Osteoblast (primary cell): Measurements from ENCODE around the gene H1-8. TPM values are rescaled to one million over a fixed set of nuclear protein-coding genes. Genes with fewer than 3 reads are reported as not detected.
"Not testable (repeated sequence)": the region's sequence is repeated elsewhere in the genome, so short reads cannot be mapped to it uniquely, and the experiment has no call there.

Experiments used
- DNase-seq: peaks from one replicate; pipeline ENCODE4 v3.0.0; 2011; ENCODE audit warnings: low spot score, mixed read lengths; ENCODE audit not compliant: insufficient read length; ENCODE audit errors: missing footprints
- H2AFZ ChIP-seq: 2 replicates; pipeline ENCODE4 v1.6.0; 2011; ENCODE audit warnings: mild to moderate bottlenecking, low read length
- H3K27ac ChIP-seq: 2 replicates; pipeline ENCODE4 v1.5.1; 2011; ENCODE audit warnings: mild to moderate bottlenecking, low read depth, low read length, moderate library complexity
- H3K27me3 ChIP-seq: 2 replicates; pipeline ENCODE4 v1.6.0; 2012; ENCODE audit warnings: mild to moderate bottlenecking, control low read depth, inconsistent platforms, low read length, moderate library complexity; ENCODE audit not compliant: insufficient read depth
- H3K36me3 ChIP-seq: 2 replicates; pipeline ENCODE4 v1.5.1; 2011; ENCODE audit warnings: mild to moderate bottlenecking, low read length, control low read depth, moderate library complexity; ENCODE audit not compliant: insufficient read depth
- H3K4me1 ChIP-seq: 2 replicates; pipeline ENCODE4 v1.5.1; 2011; ENCODE audit warnings: mild to moderate bottlenecking, low read length, control low read depth, moderate library complexity; ENCODE audit not compliant: insufficient read depth
- H3K4me2 ChIP-seq: 2 replicates; pipeline ENCODE4 v1.6.0; 2011; ENCODE audit warnings: mild to moderate bottlenecking, low read length; ENCODE audit not compliant: insufficient read depth
- H3K4me3 ChIP-seq: fragments of 200-600 bp; sonication (generic); 3 replicates; pipeline ENCODE4 v1.5.1; 2012; ENCODE audit warnings: mild to moderate bottlenecking, low read length, inconsistent platforms; ENCODE audit not compliant: insufficient read depth
- H3K79me2 ChIP-seq: 2 replicates; pipeline ENCODE4 v1.6.0; 2012; ENCODE audit warnings: mild to moderate bottlenecking, low read length, control low read depth, inconsistent platforms; ENCODE audit not compliant: insufficient read depth
- H3K9me3 ChIP-seq: 2 replicates; pipeline ENCODE4 v1.5.1; 2011; ENCODE audit warnings: low read depth, low read length, control low read depth
- H4K20me1 ChIP-seq: 2 replicates; pipeline ENCODE4 v1.6.0; 2012; ENCODE audit warnings: mild to moderate bottlenecking, low read length, control low read depth; ENCODE audit not compliant: insufficient read depth
- total RNA-seq: library from RNA; depleted of rRNA; stranded (reverse); fragments of >200 nt; gene quantifications from 2 replicates; pipeline ENCODE4 v1.2.3, GENCODE V29; 2012
- TF ChIP-seq, protein P1 (sequence below): IDR thresholded peaks from 2 replicates; pipeline ENCODE4 v1.5.1; 2011; ENCODE audit warnings: mild to moderate bottlenecking, low read depth, low read length, moderate library complexity; ENCODE audit errors: extremely low read depth

The H1-8 gene
- total RNA-seq, 1 donor = not detected

DNA sequence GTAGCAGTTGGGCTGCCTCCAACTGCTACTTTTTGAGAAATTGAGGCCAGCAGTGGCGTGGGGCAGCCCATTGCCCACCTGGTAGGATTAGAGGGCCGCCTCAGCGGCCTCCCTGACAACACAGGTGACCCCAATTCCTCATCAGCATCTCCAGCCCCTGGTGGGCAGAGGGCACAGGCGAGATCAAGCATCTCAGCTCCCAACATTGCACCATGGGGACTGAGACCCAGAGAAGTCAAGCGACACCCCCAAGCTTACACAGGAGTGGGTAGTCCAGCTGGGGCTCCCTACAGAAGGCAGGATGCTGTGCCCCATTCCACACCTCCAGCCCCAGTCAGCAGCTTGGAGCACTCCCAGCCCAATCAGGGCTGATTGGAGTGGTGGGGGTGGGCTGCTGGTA is 228 bp upstream of the H1-8 start:
- Histone ChIP-seq H3K4me1 (no peaks in the 10 kb centered on the region), H3K4me2 (no peak overlapping the region), H3K27me3 (no peaks in the 10 kb centered on the region), H3K79me2 (no peaks in the 10 kb centered on the region), H3K27ac (no peak overlapping the region), H2AFZ (no peak overlapping the region), H4K20me1 (no peaks in the 10 kb centered on the region), H3K9me3 (no peaks in the 10 kb centered on the region), H3K36me3 (no peaks in the 10 kb centered on the region), H3K4me3 (no peak overlapping the region)
- TF ChIP-seq, protein P1, sequence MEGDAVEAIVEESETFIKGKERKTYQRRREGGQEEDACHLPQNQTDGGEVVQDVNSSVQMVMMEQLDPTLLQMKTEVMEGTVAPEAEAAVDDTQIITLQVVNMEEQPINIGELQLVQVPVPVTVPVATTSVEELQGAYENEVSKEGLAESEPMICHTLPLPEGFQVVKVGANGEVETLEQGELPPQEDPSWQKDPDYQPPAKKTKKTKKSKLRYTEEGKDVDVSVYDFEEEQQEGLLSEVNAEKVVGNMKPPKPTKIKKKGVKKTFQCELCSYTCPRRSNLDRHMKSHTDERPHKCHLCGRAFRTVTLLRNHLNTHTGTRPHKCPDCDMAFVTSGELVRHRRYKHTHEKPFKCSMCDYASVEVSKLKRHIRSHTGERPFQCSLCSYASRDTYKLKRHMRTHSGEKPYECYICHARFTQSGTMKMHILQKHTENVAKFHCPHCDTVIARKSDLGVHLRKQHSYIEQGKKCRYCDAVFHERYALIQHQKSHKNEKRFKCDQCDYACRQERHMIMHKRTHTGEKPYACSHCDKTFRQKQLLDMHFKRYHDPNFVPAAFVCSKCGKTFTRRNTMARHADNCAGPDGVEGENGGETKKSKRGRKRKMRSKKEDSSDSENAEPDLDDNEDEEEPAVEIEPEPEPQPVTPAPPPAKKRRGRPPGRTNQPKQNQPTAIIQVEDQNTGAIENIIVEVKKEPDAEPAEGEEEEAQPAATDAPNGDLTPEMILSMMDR = no peak
- no peak for DNase-seq

DNA sequence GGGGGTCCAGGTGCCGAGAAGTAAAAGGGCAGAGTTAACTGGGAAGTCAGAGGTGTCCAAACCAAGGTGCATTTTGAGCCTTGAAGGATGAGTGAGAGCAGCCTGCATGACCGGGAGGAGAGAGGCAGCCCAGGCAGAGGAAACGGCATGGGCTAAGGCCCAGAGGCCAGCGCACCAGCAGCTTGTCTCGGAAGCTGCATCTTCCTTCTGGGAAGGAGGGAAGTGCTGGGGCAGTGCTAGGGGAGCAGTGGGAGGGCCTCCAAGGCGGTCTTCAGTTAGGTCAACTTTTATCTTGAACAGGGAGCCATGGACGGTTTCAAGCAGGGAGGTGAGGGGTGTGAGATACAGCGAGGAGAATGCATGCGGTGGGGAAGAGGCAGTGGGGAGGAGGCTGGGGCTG is 1.0 kb downstream of the H1-8 start:
- Histone ChIP-seq H3K79me2 (no peaks in the 10 kb centered on the region), H3K27ac (no peak overlapping the region), H3K4me3 (no peak overlapping the region), H3K9me3 (no peaks in the 10 kb centered on the region), H4K20me1 (no peaks in the 10 kb centered on the region), H3K4me1 (no peaks in the 10 kb centered on the region), H3K4me2 (no peak overlapping the region), H3K36me3 (no peaks in the 10 kb centered on the region), H3K27me3 (no peaks in the 10 kb centered on the region), H2AFZ (no peak overlapping the region)
- TF ChIP-seq, protein P1 = no peak
- no peak for DNase-seq

DNA sequence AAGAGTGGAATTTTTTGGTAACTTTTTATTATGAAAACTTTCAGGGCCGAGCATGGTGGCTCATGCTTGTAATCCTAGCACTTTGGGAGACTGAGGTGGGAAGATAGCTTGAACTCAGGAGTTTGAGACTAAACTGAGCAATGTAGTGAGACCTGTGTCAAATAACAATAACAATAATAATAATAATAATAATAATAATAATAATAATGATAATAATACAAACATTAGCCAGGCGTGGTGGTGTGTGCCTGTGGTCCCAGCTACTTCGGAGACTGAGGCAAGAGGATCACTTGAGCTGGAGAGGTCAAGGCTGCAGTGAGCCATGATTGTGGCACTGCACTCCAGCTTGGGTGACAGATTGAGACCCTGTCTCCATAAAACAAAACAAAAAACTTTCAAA is 3.0 kb downstream of the H1-8 start:
- H3K79me2 ChIP-seq, H4K20me1 ChIP-seq, H3K9me3 ChIP-seq, H3K36me3 ChIP-seq, H3K27ac ChIP-seq, H3K27me3 ChIP-seq, DNase-seq, H2AFZ ChIP-seq, H3K4me2 ChIP-seq, H3K4me3 ChIP-seq, H3K4me1 ChIP-seq: not testable (repeated sequence)

DNA sequence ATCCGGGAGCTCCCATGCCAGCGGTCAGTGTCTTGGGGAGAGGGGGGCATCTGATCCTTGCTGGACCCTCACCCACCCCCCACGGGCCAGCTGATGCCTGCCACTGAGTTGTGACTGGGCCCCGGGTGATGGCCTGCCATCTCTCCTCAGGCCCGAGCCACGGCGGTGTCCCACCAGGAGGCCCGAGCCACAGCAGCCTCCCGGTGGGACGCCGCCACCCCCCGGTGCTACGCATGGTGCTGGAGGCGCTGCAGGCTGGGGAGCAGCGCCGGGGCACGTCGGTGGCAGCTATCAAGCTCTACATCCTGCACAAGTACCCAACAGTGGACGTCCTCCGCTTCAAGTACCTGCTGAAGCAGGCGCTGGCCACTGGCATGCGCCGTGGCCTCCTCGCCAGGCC is 4.3 kb downstream of the H1-8 start:
- Histone ChIP-seq H3K36me3 (no peaks in the 10 kb centered on the region), H3K4me2 (no peak overlapping the region), H3K9me3 (no peaks in the 10 kb centered on the region), H3K27ac (no peak overlapping the region), H3K4me1 (no peaks in the 10 kb centered on the region), H3K79me2 (no peaks in the 10 kb centered on the region), H2AFZ (no peak overlapping the region), H3K4me3 (no peak overlapping the region), H3K27me3 (no peaks in the 10 kb centered on the region), H4K20me1 (no peaks in the 10 kb centered on the region)
- no peak for DNase-seq
- TF ChIP-seq, protein P1 = no peak
